A549 (cell line): Measurements from ENCODE around the gene ALG6. TPM values are rescaled to one million over a fixed set of nuclear protein-coding genes. Genes with fewer than 3 reads are reported as not detected.
A peak's percentile ranks its signal among the peaks of the same experiment; 100 is the strongest.

Experiments used
- ATAC-seq, 2 experiments: fragments of 200-7000 bp in 1 of 2; fragments of >200 bp in 1 of 2; cut with Nextera tagmentation in 1 of 2; cut with Tn5 transposase in 1 of 2; 3 replicates each; pipeline versions ENCODE4 v1.8.0 to v1.9.1; 2018 to 2020; ENCODE audit warnings: mild to moderate bottlenecking in 1 of 2, moderate library complexity in 1 of 2
- CTCF ChIA-PET: fragments of 300-600 bp; sonication (Branson Sonifier 250); formaldehyde crosslinking; extraction: SDS; loops from one replicate; lab custom pipeline; 2021; ENCODE audit warnings: antibody characterized with exemption, inconsistent platforms; lab: Yijun Ruan, JAX
- POLR2A ChIA-PET: fragments of 350-600 bp; formaldehyde crosslinking; extraction: SDS; loops from one replicate; lab custom pipeline; 2021; ENCODE audit warnings: antibody characterized with exemption, inconsistent platforms; lab: Yijun Ruan, JAX
- DNase-seq, 2 experiments: peaks; one replicate each; pipeline versions ENCODE4 v3.0.0 to v3.0.0-alpha.2; 2011 to 2016; ENCODE audit warnings: low read depth in 1 of 2, low spot score in 1 of 2
- FAIRE-seq: peaks from 2 replicates; lab custom pipeline; 2011; peaks lifted over from hg19 to GRCh38; lab: Jason Lieb, UNC
- H3K27ac ChIP-seq, 2 experiments: fragments of >200 bp; sonication (Bioruptor Twin); formaldehyde crosslinking; 3 replicates each; pipeline ENCODE4 v1.5.1; 2016 to 2017
- H3K4me1 ChIP-seq: fragments of >200 bp; sonication (Bioruptor Twin); formaldehyde crosslinking; 3 replicates; pipeline ENCODE4 v1.6.1; 2016
- H3K4me2 ChIP-seq: fragments of >200 bp; sonication (Bioruptor Twin); formaldehyde crosslinking; 3 replicates; pipeline ENCODE4 v1.6.1; 2016
- H3K4me3 ChIP-seq: fragments of >200 bp; sonication (Bioruptor Twin); formaldehyde crosslinking; 3 replicates; pipeline ENCODE4 v1.5.1; 2016
- H3K9me3 ChIP-seq: fragments of >200 bp; sonication (Bioruptor Twin); formaldehyde crosslinking; 3 replicates; pipeline ENCODE4 v1.6.1; 2016
- BCL3 ChIP-seq: fragments of >200 bp; sonication (Bioruptor Twin); formaldehyde crosslinking; IDR thresholded peaks from 3 replicates; pipeline ENCODE4 v1.6.1; 2016
- CBX2 ChIP-seq: fragments of 200-600 bp; sonication (generic); IDR thresholded peaks from 2 replicates; pipeline ENCODE4 v1.6.1; 2016; ENCODE audit warnings: low read depth, mild to moderate bottlenecking, borderline replicate concordance
- CBX8 ChIP-seq: fragments of 200-600 bp; sonication (generic); IDR thresholded peaks from 2 replicates; pipeline ENCODE4 v1.6.1; 2016
- CHD2 ChIP-seq: fragments of 150-350 bp; IDR thresholded peaks from 2 replicates; pipeline ENCODE4 v1.6.1; 2014; ENCODE audit warnings: low read length; ENCODE audit not compliant: partially characterized antibody
- E2F6 ChIP-seq: IDR thresholded peaks from 2 replicates; pipeline ENCODE4 v1.6.1; 2012; ENCODE audit warnings: low read depth, borderline replicate concordance
- EP300 ChIP-seq, 2 experiments: fragments of >200 bp; sonication (Bioruptor Twin); formaldehyde crosslinking; IDR thresholded peaks; 2 replicates in 1 of 2; 3 replicates in 1 of 2; pipeline ENCODE4 v1.6.1; 2016 to 2017
- FOXS1 ChIP-seq: fragments of 250-450 bp; sonication (Bioruptor Pico); IDR thresholded peaks from 2 replicates; pipeline ENCODE4 v1.5.0; 2020; ENCODE audit warnings: mild to moderate bottlenecking, moderate library complexity
- GATA3 ChIP-seq: IDR thresholded peaks from 2 replicates; pipeline ENCODE4 v1.6.1; 2012; ENCODE audit warnings: borderline replicate concordance
- HDAC2 ChIP-seq: fragments of 200-600 bp; sonication (generic); IDR thresholded peaks from 2 replicates; pipeline ENCODE4 v1.6.1; 2016
- HES2 ChIP-seq: fragments of >200 bp; sonication (Bioruptor Twin); formaldehyde crosslinking; IDR thresholded peaks from 2 replicates; pipeline ENCODE4 v1.6.1; 2016
- HMGXB4 ChIP-seq: fragments of 250-450 bp; sonication (Bioruptor Pico); IDR thresholded peaks from 2 replicates; pipeline ENCODE4 v1.5.0; 2021; ENCODE audit warnings: mild to moderate bottlenecking, moderate library complexity, borderline replicate concordance
- HOXB5 ChIP-seq: fragments of 250-450 bp; sonication (Bioruptor Pico); IDR thresholded peaks from 2 replicates; pipeline ENCODE4 v1.5.0; 2020; ENCODE audit warnings: mild to moderate bottlenecking, moderate library complexity
- JUN ChIP-seq, 2 experiments: fragments of >200 bp; sonication (Bioruptor Twin); formaldehyde crosslinking; IDR thresholded peaks; 2 replicates in 1 of 2; 3 replicates in 1 of 2; pipeline ENCODE4 v1.6.1; 2016 to 2017
- KDM1A ChIP-seq: fragments of 200-600 bp; sonication (generic); IDR thresholded peaks from 2 replicates; pipeline ENCODE4 v1.6.1; 2016; ENCODE audit warnings: low read depth, mild to moderate bottlenecking
- MAFK ChIP-seq: fragments of 450-650 bp; IDR thresholded peaks from 2 replicates; pipeline ENCODE4 v1.6.1; 2014; ENCODE audit not compliant: partially characterized antibody
- MAX ChIP-seq: IDR thresholded peaks from 2 replicates; pipeline ENCODE4 v1.6.1; 2012
- POLR2A ChIP-seq: IDR thresholded peaks from 2 replicates; pipeline ENCODE4 v1.6.1; 2012; ENCODE audit warnings: mild to moderate bottlenecking, low read length
- RFX5 ChIP-seq: fragments of 450-650 bp; IDR thresholded peaks from 2 replicates; pipeline ENCODE4 v1.7.1; 2014; ENCODE audit warnings: antibody characterized with exemption, mild to moderate bottlenecking, moderate library complexity
- SMC3 ChIP-seq: fragments of >200 bp; sonication (Bioruptor Twin); formaldehyde crosslinking; IDR thresholded peaks from 3 replicates; pipeline ENCODE4 v1.6.1; 2018; ENCODE audit warnings: inconsistent platforms
- TP53 ChIP-seq: fragments of 250-450 bp; sonication (Bioruptor Pico); IDR thresholded peaks from 2 replicates; pipeline ENCODE4 v1.5.0; 2021; ENCODE audit warnings: mild to moderate bottlenecking, moderate library complexity
- ZC3H11A ChIP-seq: fragments of 450-650 bp; IDR thresholded peaks from 2 replicates; pipeline ENCODE4 v1.6.1; 2014; ENCODE audit warnings: antibody characterized with exemption, mild to moderate bottlenecking
- ZFP36 ChIP-seq: fragments of 450-650 bp; IDR thresholded peaks from 2 replicates; pipeline ENCODE4 v1.6.1; 2014; ENCODE audit warnings: borderline replicate concordance; ENCODE audit not compliant: partially characterized antibody
- ZSCAN20 ChIP-seq: fragments of 250-450 bp; sonication (Bioruptor Pico); IDR thresholded peaks from 2 replicates; pipeline ENCODE4 v1.8.0; 2022; ENCODE audit warnings: mild to moderate bottlenecking, moderate library complexity
- WGBS: methylation state at CpG from one replicate; pipeline ENCODE4 v1.1.6; 2017; ENCODE audit errors: missing lambda C conversion rate; 5-methylcytosine and 5-hydroxymethylcytosine counted together
- polyA plus RNA-seq, 4 experiments: library from polyadenylated mRNA; depleted of rRNA in 3 of 4; stranded (reverse); fragments of >200 nt; fragmentation: RNase III in 1 of 4; extraction: RNeasy Plus Mini Kit Qiagen cat#74134 plus additional on column Dnase treatment in 1 of 4; gene quantifications; 2 replicates in 3 of 4; 3 replicates in 1 of 4; pipeline ENCODE4 v1.2.3, GENCODE V29; 2011 to 2017

Gene ALG6
- polyA plus RNA-seq, 2 of the 4 experiments (the other 2 are of a cell fraction): 8.3 to 19.6 TPM

- TF ChIP-seq TP53 (CRISPR knock-in tag) (no peak), KDM1A (no peak)
Observed at GRCh38 chr1:63381741-63382140, 14.3 kb downstream of the ALG6 start (continued).

- ChIA-PET CTCF (no interaction called here), POLR2A (no interaction called here)
- DNase-seq: no peak
- no peaks in the 10 kb centered on the region for H3K9me3 ChIP-seq
- no peak overlapping the region for H3K4me3 ChIP-seq
- no peak overlapping the region for H3K27ac ChIP-seq
- H3K4me2 ChIP-seq: no peak overlapping the region
- no peak for FAIRE-seq
- ATAC-seq: no peak
- TF ChIP-seq POLR2A (no peak), EP300 (IDR thresholded peaks at IDR 0.05) (no peak), GATA3 (no peak), HES2 (no peak), BCL3 (no peak), CHD2 (no peak), SMC3 (no peak), ZC3H11A (no peak), ZFP36 (no peak), ZSCAN20 (CRISPR knock-in tag) (no peak), CBX8 (no peak), JUN (IDR thresholded peaks at IDR 0.05) (no peak), HOXB5 (CRISPR knock-in tag) (no peak)
- H3K4me1 ChIP-seq: peaks cover 2% of the 10 kb centered on the region; the same call in 1 of the 3 replicates
- WGBS: 64% methylated on average over 4 of the region's 4 CpGs
Observed at GRCh38 chr1:63401945-63402344, 34.5 kb downstream of the ALG6 start.

GRCh38 chr1:63403386-63403785, 36.0 kb downstream of the ALG6 start:
- Histone ChIP-seq H3K4me2 (no peak overlapping the region), H3K9me3 (no peaks in the 10 kb centered on the region), H3K4me3 (no peak overlapping the region), H3K4me1 (peaks cover 6% of the 10 kb centered on the region; the same call in 1 of the 3 replicates), H3K27ac (no peak overlapping the region)
- WGBS: 64% methylated on average over 3 of the region's 3 CpGs
- DNase-seq (no peak), FAIRE-seq (no peak), ATAC-seq (no peak)
- TF ChIP-seq FOXS1 (CRISPR knock-in tag) (no peak), MAFK (peak; percentile 23), E2F6 (no peak), HMGXB4 (CRISPR knock-in tag) (no peak)
- ChIA-PET CTCF (no interaction called here), POLR2A (no interaction called here)

- Histone ChIP-seq H3K4me2 (no peak overlapping the region), H3K9me3 (no peaks in the 10 kb centered on the region), H3K4me3 (no peak overlapping the region), H3K4me1 (peaks cover 6% of the 10 kb centered on the region; the same call in 1 of the 3 replicates), H3K27ac (no peak overlapping the region)
- ChIA-PET CTCF (interaction anchor here (0.8 kb wide), 1 partner anchor 71 kb away, joined by 5 read pairs; no protein-coding TSS in a partner anchor), POLR2A (no interaction called here)
- ATAC-seq (no peak), FAIRE-seq (no peak), DNase-seq (no peak)
- TF ChIP-seq CBX2: no peak
- no peak for TF ChIP-seq MAX
- no peak for TF ChIP-seq RFX5
- TF ChIP-seq HDAC2: no peak
- no peak for TF ChIP-seq CHD2
Observed at GRCh38 chr1:63405021-63405420, 37.6 kb downstream of the ALG6 start.
